ENCODE results near the gene LY6G5B. TPM values are rescaled to one million over a fixed set of nuclear protein-coding genes. Genes with fewer than 3 reads are reported as not detected.
A peak's percentile ranks its signal among the peaks of the same experiment; 100 is the strongest.

Gene LY6G5B
- total RNA-seq, 2 experiments from 2014 or later: 27.0 to 28.0 TPM

GRCh38 chr6:31657406-31658157, 12.2 kb upstream of the LY6G5B start:
- peak overlapping the region; percentile 94 for H3K27ac Mint-ChIP-seq
- Histone ChIP-seq H3K36me3 (ENCODE audit: insufficient read depth, low read length) (peaks cover 35% of the 10 kb centered on the region), H3K9me3 (ENCODE audit: control insufficient read depth in 1 of 2, insufficient read depth in 1 of 2, low read length in 2 of 2) (no peaks in the 10 kb centered on the region), H3K4me1 (ENCODE audit: insufficient read depth, low read length) (peaks cover 54% of the 10 kb centered on the region), H3K27me3 (ENCODE audit: control insufficient read depth in 1 of 2, insufficient read depth in 2 of 2, low read length in 2 of 2) (no peaks in the 10 kb centered on the region), H3K4me3 (ENCODE audit: low read length) (no peak overlapping the region), H3K27ac (ENCODE audit: low read depth in 1 of 2, low read length in 2 of 2) (peak overlapping the region; percentile 15 to 32)
- ChIA-PET CTCF (no interaction called here), POLR2A (interaction anchor here (0.9 to 1.9 kb wide), 2 partner anchors 158 to 205 kb away, joined by 3 to 5 read pairs; partner anchors contain the start of genes HSPA1A, HSPA1L and NEU1)
- DNase-seq (peak in 4 of 14 experiments; percentile 24 to 58 (median 48)), ATAC-seq (ENCODE audit: poor library complexity) (no peak)
- peak overlapping the region; percentile 95 for H3K4me3 Mint-ChIP-seq
- H3K9me3 Mint-ChIP-seq: no peaks in the 10 kb centered on the region
- no peak for TF ChIP-seq CTCF (IDR thresholded peaks at IDR 0.05)
- H3K27me3 Mint-ChIP-seq: no peaks in the 10 kb centered on the region
- H3K4me1 Mint-ChIP-seq (ENCODE audit: low read depth): peaks cover 61% of the 10 kb centered on the region
- intact Hi-C loops (cut with DNase I, micrococcal nuclease): no loop called here
- H3K36me3 Mint-ChIP-seq (ENCODE audit: low read depth): peaks cover 47% of the 10 kb centered on the region

GRCh38 chr6:31658158-31658688, 11.6 kb upstream of the LY6G5B start:
- peaks cover 38% of the 10 kb centered on the region for H3K36me3 ChIP-seq (ENCODE audit: insufficient read depth, low read length)
- no peaks in the 10 kb centered on the region for H3K9me3 ChIP-seq (ENCODE audit: control insufficient read depth in 1 of 2, insufficient read depth in 1 of 2, low read length in 2 of 2)
- no peaks in the 10 kb centered on the region for H3K27me3 Mint-ChIP-seq
- no peaks in the 10 kb centered on the region for H3K9me3 Mint-ChIP-seq
- no peaks in the 10 kb centered on the region for H3K27me3 ChIP-seq (ENCODE audit: control insufficient read depth in 1 of 2, insufficient read depth in 2 of 2, low read length in 2 of 2)
- peaks cover 46% of the 10 kb centered on the region for H3K36me3 Mint-ChIP-seq (ENCODE audit: low read depth)
- intact Hi-C loops (cut with DNase I, micrococcal nuclease): no loop called here
- H3K4me1 ChIP-seq (ENCODE audit: insufficient read depth, low read length): peaks cover 58% of the 10 kb centered on the region
- DNase-seq (no peak), ATAC-seq (ENCODE audit: poor library complexity) (no peak)
- no peak for TF ChIP-seq CTCF (IDR thresholded peaks at IDR 0.05)
- POLR2A ChIA-PET: interaction anchor here (0.9 to 1.9 kb wide), 2 partner anchors 157 to 205 kb away, joined by 3 to 5 read pairs; partner anchors contain the start of genes HSPA1A, HSPA1L and NEU1
- CTCF ChIA-PET: no interaction called here
- peaks cover 59% of the 10 kb centered on the region for H3K4me1 Mint-ChIP-seq (ENCODE audit: low read depth)
- peak overlapping the region; percentile 94 for H3K27ac Mint-ChIP-seq
- no peak overlapping the region for H3K27ac ChIP-seq (ENCODE audit: low read depth in 1 of 2, low read length in 2 of 2)
- H3K4me3 Mint-ChIP-seq: peak overlapping the region; percentile 95
- H3K4me3 ChIP-seq (ENCODE audit: low read length): no peak overlapping the region

- TF ChIP-seq CTCF (IDR thresholded peaks at IDR 0.05): no peak
- H3K9me3 Mint-ChIP-seq: no peaks in the 10 kb centered on the region
- no peaks in the 10 kb centered on the region for H3K27me3 Mint-ChIP-seq
- H3K36me3 Mint-ChIP-seq (ENCODE audit: low read depth): peaks cover 55% of the 10 kb centered on the region
- CTCF ChIA-PET: interaction anchor here (2.7 kb wide), 1 partner anchor 7 kb away, joined by 9 read pairs; the partner anchor contains the start of gene BAG6
- peak overlapping the region; percentile 94 for H3K27ac Mint-ChIP-seq
- intact Hi-C loops (cut with DNase I, micrococcal nuclease): no loop called here
- Histone ChIP-seq H3K4me3 (ENCODE audit: low read length) (peak overlapping the region; percentile 80), H3K9me3 (ENCODE audit: control insufficient read depth in 1 of 2, insufficient read depth in 1 of 2, low read length in 2 of 2) (no peaks in the 10 kb centered on the region), H3K4me1 (ENCODE audit: insufficient read depth, low read length) (peaks cover 61% of the 10 kb centered on the region), H3K27me3 (ENCODE audit: control insufficient read depth in 1 of 2, insufficient read depth in 2 of 2, low read length in 2 of 2) (no peaks in the 10 kb centered on the region), H3K27ac (ENCODE audit: low read depth in 1 of 2, low read length in 2 of 2) (peak overlapping the region; percentile 70 to 71), H3K36me3 (ENCODE audit: insufficient read depth, low read length) (peaks cover 47% of the 10 kb centered on the region)
- POLR2A ChIA-PET: interaction anchor here (0.6 to 2.0 kb wide), 2 partner anchors 19 to 1403 kb away, joined by 3 to 5 read pairs; no protein-coding TSS in a partner anchor
- peaks cover 68% of the 10 kb centered on the region for H3K4me1 Mint-ChIP-seq (ENCODE audit: low read depth)
- ATAC-seq (ENCODE audit: poor library complexity): no peak
- no peak for DNase-seq
- peak overlapping the region; percentile 95 for H3K4me3 Mint-ChIP-seq
Measured at GRCh38 chr6:31658983-31659648, 10.7 kb upstream of the LY6G5B start.
